Panc1 (cell line): ENCODE data around the gene IL36B. TPM values are rescaled to one million over a fixed set of nuclear protein-coding genes. Genes with fewer than 3 reads are reported as not detected.

Experiments
- ATAC-seq: fragments of 200-7000 bp; cut with Tn5 transposase; 2 replicates; pipeline ENCODE4 v1.9.1; 2020; ENCODE audit warnings: mild to moderate bottlenecking, moderate library complexity
- BruUV-seq: library from RNA; stranded (reverse); fragments of 400-500 nt; replicated peaks from 2 replicates; lab custom pipeline; 2021; lab: Mats Ljungman, UMichigan
- CTCF ChIA-PET: fragments of 300-600 bp; sonication (Branson Sonifier 250); formaldehyde crosslinking; loops from one replicate; lab custom pipeline; 2022; ENCODE audit warnings: antibody characterized with exemption; lab: Charles Lee
- POLR2A ChIA-PET: fragments of 300-600 bp; sonication (Branson Sonifier 250); formaldehyde crosslinking; loops from one replicate; lab custom pipeline; 2022; ENCODE audit warnings: antibody characterized with exemption; lab: Charles Lee
- DNase-seq: peaks from one replicate; pipeline ENCODE4 v3.0.0-alpha.2; 2010; ENCODE audit warnings: low read depth, low spot score
- H3K27ac ChIP-seq: 2 replicates; pipeline ENCODE4 v1.5.1; 2011; ENCODE audit warnings: mild to moderate bottlenecking, low read length, inconsistent platforms
- H3K27me3 ChIP-seq: fragments of 200-500 bp; sonication (Bioruptor generic); 2 replicates; pipeline ENCODE4 v1.6.0; 2014; ENCODE audit warnings: low read length, inconsistent platforms; ENCODE audit not compliant: control insufficient read depth, insufficient read depth
- H3K36me3 ChIP-seq: fragments of 200-500 bp; sonication (Bioruptor generic); 2 replicates; pipeline ENCODE4 v1.5.1; 2014; ENCODE audit warnings: inconsistent platforms, mild to moderate bottlenecking, low read length, moderate library complexity; ENCODE audit not compliant: control insufficient read depth, insufficient read depth
- H3K4me1 ChIP-seq: 2 replicates; pipeline ENCODE4 v1.5.1; 2011; ENCODE audit warnings: inconsistent platforms, mild to moderate bottlenecking, low read length, moderate library complexity; ENCODE audit not compliant: control insufficient read depth, insufficient read depth
- H3K4me3 ChIP-seq, 2 experiments: 2 replicates each; pipeline ENCODE4 v1.5.1; 2011 to 2012; ENCODE audit warnings: low read depth in 2 of 2, low read length in 2 of 2, mild to moderate bottlenecking in 2 of 2, inconsistent platforms in 1 of 2, moderate library complexity in 1 of 2
- H3K9me3 ChIP-seq: fragments of 200-500 bp; sonication (Bioruptor generic); 2 replicates; pipeline ENCODE4 v1.5.1; 2014; ENCODE audit warnings: low read depth, mild to moderate bottlenecking, inconsistent platforms, low read length, moderate library complexity; ENCODE audit not compliant: control insufficient read depth, insufficient read depth
- CTCF ChIP-seq: fragments of 450-650 bp; IDR thresholded peaks from 2 replicates; pipeline ENCODE4 v1.5.1; 2017; ENCODE audit warnings: mild to moderate bottlenecking
- POLR2AphosphoS5 ChIP-seq: IDR thresholded peaks from 2 replicates; pipeline ENCODE4 v1.6.1; 2012; ENCODE audit warnings: mild to moderate bottlenecking, low read depth, low read length, moderate library complexity
- REST ChIP-seq, 2 experiments: IDR thresholded peaks; 2 replicates each; pipeline ENCODE4 v1.6.1; 2011 to 2012; ENCODE audit warnings: low read depth in 2 of 2, control low read depth in 1 of 2, low read length in 1 of 2, mild to moderate bottlenecking in 1 of 2, moderate library complexity in 1 of 2; ENCODE audit not compliant: insufficient read depth in 1 of 2
- SIN3A ChIP-seq: IDR thresholded peaks from 2 replicates; pipeline ENCODE4 v1.6.1; 2012; ENCODE audit warnings: low read depth, mild to moderate bottlenecking, low read length, moderate library complexity, borderline replicate concordance; ENCODE audit not compliant: insufficient read depth
- TCF7L2 ChIP-seq: IDR thresholded peaks from 2 replicates; pipeline ENCODE4 v1.6.1; 2011; ENCODE audit warnings: mild to moderate bottlenecking, low read depth, low read length, inconsistent platforms
- in situ Hi-C: cut with HindIII; loops from 2 replicates; pipeline ENCODE4 v1.10.0; 2016; ENCODE audit warnings: low sequenced_read_pairs, low pct_unique_long_range_greater_than_20kb
- intact Hi-C: fragments of 100-400 bp; cut with micrococcal nuclease; formaldehyde crosslinking; loops from one replicate; pipeline ENCODE4 v1.10.0; 2022; ENCODE audit not compliant: unreplicated experiment
- total RNA-seq: library from RNA; stranded (reverse); gene quantifications from one replicate; pipeline ENCODE4 v1.2.1, GENCODE V29; 2021; ENCODE audit not compliant: unreplicated experiment

Gene IL36B
- total RNA-seq, 1 experiment from 2014 or later: not detected

GRCh38 chr2:113015042-113015441, 37.6 kb downstream of the IL36B start:
- BruUV-seq: no TSS peak
- intact Hi-C loops (no loop called here), in situ Hi-C loops (no loop called here)
- no peaks in the 10 kb centered on the region for H3K9me3 ChIP-seq
- no peak for TF ChIP-seq SIN3A
- TF ChIP-seq REST (IDR thresholded peaks at IDR 0.05; ENCODE audit: insufficient read depth in 1 of 2, low read depth in 2 of 2, low read length in 1 of 2): no peak
- TF ChIP-seq TCF7L2: no peak
- no peak for TF ChIP-seq POLR2AphosphoS5
- no peak for TF ChIP-seq CTCF
- ATAC-seq (no peak), DNase-seq (no peak)
- CTCF ChIA-PET: no interaction called here
- H3K27ac ChIP-seq: no peak overlapping the region
- H3K27me3 ChIP-seq: no peaks in the 10 kb centered on the region
- H3K4me1 ChIP-seq: no peaks in the 10 kb centered on the region
- H3K36me3 ChIP-seq: no peaks in the 10 kb centered on the region
- no peak overlapping the region for H3K4me3 ChIP-seq
- POLR2A ChIA-PET: no interaction called here

GRCh38 chr2:113014067-113014466, 38.6 kb downstream of the IL36B start:
- intact Hi-C loops (no loop called here), in situ Hi-C loops (no loop called here)
- ATAC-seq: no peak
- no peak for DNase-seq
- Histone ChIP-seq H3K27ac (no peak overlapping the region), H3K36me3 (no peaks in the 10 kb centered on the region), H3K9me3 (no peaks in the 10 kb centered on the region), H3K27me3 (no peaks in the 10 kb centered on the region), H3K4me3 (no peak overlapping the region), H3K4me1 (no peaks in the 10 kb centered on the region)
- CTCF ChIA-PET: no interaction called here
- no peak for TF ChIP-seq TCF7L2
- no peak for TF ChIP-seq SIN3A
- TF ChIP-seq REST (IDR thresholded peaks at IDR 0.05; ENCODE audit: insufficient read depth in 1 of 2, low read depth in 2 of 2, low read length in 1 of 2): no peak
- TF ChIP-seq POLR2AphosphoS5: no peak
- TF ChIP-seq CTCF: no peak
- no TSS peak for BruUV-seq
- POLR2A ChIA-PET: interaction anchor here (0.6 kb wide), 1 partner anchor 124 kb away, joined by 3 read pairs; no protein-coding TSS in a partner anchor
